SH-SY5Y (cell line): Measurements from ENCODE around the gene TGFBR3L.
A peak's percentile ranks its signal among the peaks of the same experiment; 100 is the strongest.

Experiments used
- GATA2 ChIP-seq: IDR thresholded peaks from 2 replicates; pipeline ENCODE4 v1.6.1; 2011; ENCODE audit warnings: mild to moderate bottlenecking, low read depth, low read length
- GATA3 ChIP-seq: IDR thresholded peaks from 2 replicates; pipeline ENCODE4 v1.6.1; 2011; ENCODE audit warnings: low read depth, mild to moderate bottlenecking, low read length, moderate library complexity

The TGFBR3L gene

GRCh38 chr19:7873304-7874075, 41.1 kb upstream of the TGFBR3L start:
- no peak for TF ChIP-seq GATA3

DNA sequence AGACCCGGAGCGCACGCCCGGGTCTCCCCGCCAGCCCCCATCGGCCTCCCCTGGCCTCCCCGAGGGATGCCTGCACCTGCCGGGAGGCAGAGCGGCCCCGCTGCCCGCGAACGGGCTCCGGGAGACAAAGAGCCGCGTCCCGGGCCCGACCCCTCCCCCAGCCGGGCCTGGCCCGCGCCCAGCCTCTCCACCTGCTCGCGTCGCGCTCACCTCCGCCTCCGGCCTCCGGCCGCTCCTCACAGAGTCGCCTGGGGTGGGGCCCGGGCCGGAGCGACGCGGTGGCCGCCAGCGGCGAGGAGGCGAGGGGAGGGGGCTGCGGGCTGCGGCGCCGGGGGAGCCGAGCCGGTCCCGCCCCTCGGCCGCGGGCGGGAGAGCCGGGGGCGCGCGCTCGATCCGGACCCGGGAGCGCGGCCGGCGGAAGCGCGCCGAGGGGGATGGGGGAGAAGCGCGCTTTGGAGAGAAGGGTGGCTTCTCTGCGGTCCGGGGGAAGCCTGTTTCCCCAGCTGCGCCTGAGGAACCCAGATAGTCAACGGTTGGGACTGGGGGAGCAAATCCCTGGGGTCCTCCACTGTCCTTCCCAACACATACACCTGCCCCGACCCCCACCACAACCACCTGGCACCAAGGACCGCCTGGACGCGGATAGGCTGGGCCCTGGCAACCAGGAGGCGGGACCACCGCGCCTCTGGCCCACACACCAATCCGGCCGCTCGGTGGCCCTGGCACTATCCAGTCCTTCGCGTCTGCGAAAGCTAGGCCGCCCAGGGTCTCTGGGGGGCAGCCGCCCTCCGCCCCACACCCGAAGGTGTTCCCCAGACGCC, 40.3 kb upstream of the TGFBR3L start, which contains the start of gene PRR36:
Gene PRR36 (minus strand): TSS at position 315 of the 821 bp plus-strand sequence. CDS start 701 bp downstream, outside the sequence.
- TF ChIP-seq GATA3: no peak
- no peak for TF ChIP-seq GATA2

- TF ChIP-seq GATA3: no peak
- peak; percentile 86 for TF ChIP-seq GATA2
These were observed 39.7 kb upstream of the TGFBR3L start for GRCh38 chr19:7874897-7875273.

GRCh38 chr19:7877249-7877836, 37.3 kb upstream of the TGFBR3L start:
- TF ChIP-seq GATA3 (no peak), GATA2 (no peak)

DNA sequence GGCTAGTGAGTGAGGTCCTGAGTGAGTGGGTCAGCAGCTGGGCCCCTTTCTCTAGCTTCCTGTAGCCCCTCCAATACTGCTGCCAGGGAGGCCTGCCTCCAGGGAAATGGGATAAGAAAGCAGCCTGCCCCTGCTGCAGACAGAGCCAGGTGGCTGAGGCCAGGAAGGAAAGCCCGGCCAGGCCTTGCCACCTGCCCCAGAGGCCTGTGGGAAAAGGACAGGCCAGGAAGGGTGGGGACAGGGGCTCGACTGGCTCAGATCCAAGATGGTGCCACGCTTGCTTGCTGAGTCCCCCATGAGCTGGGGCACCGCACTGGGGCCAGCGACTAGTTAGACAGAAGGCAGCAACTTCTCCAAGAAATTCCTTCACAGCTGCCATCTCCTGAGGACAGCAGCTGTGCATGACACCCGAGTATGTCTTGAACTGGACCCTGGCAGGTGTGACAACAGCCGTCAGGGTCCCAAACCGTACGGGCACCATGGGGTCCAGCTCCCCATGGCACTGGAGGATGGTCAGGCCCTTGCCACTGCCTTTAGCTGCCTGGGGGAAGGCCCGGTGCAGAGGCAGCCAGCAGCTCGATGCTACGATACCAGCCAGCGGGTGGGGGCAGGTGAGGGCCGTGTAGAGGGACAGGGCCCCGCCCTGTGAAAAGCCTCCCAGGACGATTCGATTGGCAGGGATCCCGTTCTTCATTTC, 35.4 kb upstream of the TGFBR3L start:
- TF ChIP-seq GATA2 (no peak), GATA3 (no peak)

GRCh38 chr19:7879836-7880235, 34.8 kb upstream of the TGFBR3L start:
- TF ChIP-seq GATA3 (no peak), GATA2 (no peak)

GRCh38 chr19:7881910-7882309, 32.7 kb upstream of the TGFBR3L start:
- no peak for TF ChIP-seq GATA2
- TF ChIP-seq GATA3: no peak

- TF ChIP-seq GATA2: no peak
- TF ChIP-seq GATA3: no peak
These were observed 31.5 kb upstream of the TGFBR3L start for GRCh38 chr19:7883105-7883504.

DNA sequence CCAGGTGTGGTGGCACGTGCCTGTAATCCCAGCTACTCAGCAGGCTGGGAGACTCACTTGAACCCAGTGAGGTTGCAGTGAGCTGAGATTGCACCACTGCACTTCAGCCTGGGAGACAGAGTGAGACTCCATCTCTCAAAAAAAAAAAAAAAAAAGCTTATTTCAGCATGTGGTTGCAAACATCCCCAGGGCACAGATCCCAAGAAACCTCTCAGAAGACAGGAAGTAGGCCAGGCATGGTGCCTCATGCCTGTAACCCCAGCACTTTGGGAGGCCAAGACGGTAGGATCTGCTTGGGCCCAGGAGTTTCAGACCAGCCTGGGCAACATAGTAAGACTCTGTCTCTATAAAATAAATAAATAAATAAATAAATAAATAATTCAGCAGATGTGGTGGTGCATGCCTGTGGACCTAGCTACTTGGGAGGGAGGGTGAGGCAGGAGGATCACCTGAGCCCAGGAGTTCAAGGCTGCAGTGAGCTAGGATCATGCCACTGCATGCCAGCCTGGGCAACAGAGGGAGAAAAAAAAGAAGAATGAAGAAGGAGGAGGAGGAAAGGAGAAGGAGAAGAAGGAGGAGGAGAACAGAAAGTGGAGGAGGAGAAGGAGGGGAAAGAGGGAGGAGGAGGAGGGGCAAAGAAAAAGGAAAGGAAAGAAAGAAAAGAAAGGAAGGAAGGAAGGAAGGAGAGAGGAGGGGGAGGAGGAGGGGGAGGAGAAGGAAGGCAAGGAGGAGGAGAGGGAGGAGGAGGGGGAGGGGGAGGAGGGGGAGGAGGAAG, 30.6 kb upstream of the TGFBR3L start:
- TF ChIP-seq GATA3 (no peak), GATA2 (no peak)

GRCh38 chr19:7885818-7886217, 28.8 kb upstream of the TGFBR3L start:
- TF ChIP-seq GATA2 (no peak), GATA3 (no peak)

DNA sequence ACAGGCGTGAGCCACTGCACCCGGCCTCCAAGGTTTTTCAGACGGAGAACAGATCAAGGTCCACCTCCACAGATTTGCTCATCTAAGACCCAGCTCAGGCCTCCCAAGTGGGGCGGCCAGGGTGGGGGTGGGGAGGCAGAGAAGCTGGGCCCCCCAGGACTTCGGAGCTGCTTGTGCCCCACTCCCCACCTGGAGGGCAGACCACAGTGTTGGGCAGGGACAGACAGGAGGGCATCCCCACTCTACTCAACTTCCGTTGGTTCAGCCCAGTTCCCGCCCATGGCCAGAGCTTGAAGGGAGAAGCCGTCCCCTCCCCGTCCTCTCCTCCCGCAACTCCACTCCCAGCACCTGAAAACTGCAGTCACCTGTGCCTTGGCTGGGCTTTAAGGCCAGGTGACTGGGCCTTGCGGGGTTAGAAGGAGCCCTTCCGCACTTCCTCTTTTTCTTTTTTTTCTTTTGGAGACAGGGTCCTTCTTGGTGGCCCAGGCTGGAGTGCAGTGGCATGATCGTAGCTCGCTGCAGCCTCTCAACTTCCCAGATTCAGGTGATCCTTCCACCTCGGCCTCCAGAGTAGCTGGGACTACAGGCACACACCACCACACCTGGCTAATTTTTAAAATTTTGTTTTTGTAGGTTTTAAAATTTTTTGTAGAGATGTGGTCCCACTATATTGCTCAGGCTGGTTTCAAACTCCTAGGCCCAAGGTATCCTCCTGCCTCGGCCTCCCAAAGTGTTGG, 27.1 kb upstream of the TGFBR3L start:
- TF ChIP-seq GATA3 (no peak), GATA2 (no peak)

DNA sequence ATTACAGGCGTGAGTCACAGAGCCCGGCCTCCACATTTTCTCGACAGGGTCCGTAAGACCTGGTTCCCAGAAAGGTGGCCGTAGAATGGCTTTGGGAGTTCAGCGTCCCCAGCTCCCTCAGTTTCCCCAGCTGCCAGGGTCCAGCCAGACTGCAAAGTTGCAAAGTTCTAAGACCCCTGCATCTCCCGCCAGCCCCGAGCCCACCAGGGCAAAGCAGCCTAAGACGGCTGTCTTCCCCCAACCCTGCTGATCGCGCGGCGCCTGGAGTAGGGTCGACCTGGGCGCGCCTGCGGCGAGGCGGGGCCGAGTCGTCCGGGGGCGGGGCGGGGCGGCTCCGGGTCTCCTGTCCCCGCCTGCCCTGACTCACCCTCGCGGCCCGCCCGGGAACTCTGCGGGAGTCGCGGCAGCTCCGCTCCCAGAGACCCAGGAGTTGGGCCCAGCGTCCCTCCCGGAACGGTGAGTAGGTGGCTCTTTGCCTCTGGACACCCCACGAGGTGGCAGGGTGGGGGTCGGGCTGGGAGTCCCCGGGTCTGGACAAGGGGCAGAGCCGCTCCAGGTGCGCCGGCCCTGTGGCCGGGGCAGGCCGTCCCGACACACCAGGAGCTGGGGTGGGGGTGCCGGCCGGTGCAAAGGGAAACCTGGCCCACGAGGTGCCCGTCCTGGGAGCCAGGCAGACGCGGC, 26.3 kb upstream of the TGFBR3L start, which contains the start of gene LRRC8E:
Gene LRRC8E (plus strand): TSS at position 366 of the 681 bp plus-strand sequence. CDS start 7,094 bp downstream, outside the sequence.
- TF ChIP-seq GATA3: no peak
- TF ChIP-seq GATA2: no peak
